Small intestine (tissue), 7 donors: Measurements from ENCODE around the gene PREB. TPM values are rescaled to one million over a fixed set of nuclear protein-coding genes. Genes with fewer than 3 reads are reported as not detected.
"Not testable (repeated sequence)": the region's sequence is repeated elsewhere in the genome, so short reads cannot be mapped to it uniquely, and the experiment has no call there.

Experiments
- DNase-seq, 2 donors: peaks; one replicate each; pipeline versions ENCODE4 v3.0.0 to v3.0.0-alpha.2; 2013
- FAIRE-seq: peaks from 2 replicates; lab custom pipeline; 2012; peaks lifted over from hg19 to GRCh38; lab: Jason Lieb, UNC
- H3K27ac ChIP-seq, 3 donors: one replicate each; pipeline ENCODE4 v1.5.1; 2013; ENCODE audit warnings: low read length in 2 of 3, mild to moderate bottlenecking in 2 of 3, control low read depth in 1 of 3, inconsistent platforms in 1 of 3, low read depth in 1 of 3, moderate library complexity in 1 of 3
- H3K27me3 ChIP-seq, 3 donors: one replicate each; pipeline ENCODE4 v1.6.1; 2013; ENCODE audit warnings: low read length in 3 of 3, inconsistent platforms in 1 of 3; ENCODE audit not compliant: control insufficient read depth in 3 of 3, insufficient read depth in 3 of 3
- H3K36me3 ChIP-seq, 3 donors: one replicate each; pipeline ENCODE4 v1.6.1; 2013; ENCODE audit warnings: low read length in 3 of 3, inconsistent platforms in 1 of 3, low read depth in 1 of 3, mild to moderate bottlenecking in 1 of 3, moderate library complexity in 1 of 3; ENCODE audit not compliant: control insufficient read depth in 3 of 3, insufficient read depth in 2 of 3
- H3K4me1 ChIP-seq, 3 donors: one replicate each; pipeline ENCODE4 v1.6.1; 2013; ENCODE audit warnings: low read length in 2 of 3, inconsistent platforms in 1 of 3, low read depth in 1 of 3, mild to moderate bottlenecking in 1 of 3, moderate library complexity in 1 of 3; ENCODE audit not compliant: control insufficient read depth in 3 of 3, insufficient read depth in 2 of 3
- H3K4me3 ChIP-seq, 3 donors: one replicate each; pipeline ENCODE4 v1.5.1; 2013; ENCODE audit warnings: low read length in 3 of 3, control low read depth in 1 of 3, inconsistent platforms in 1 of 3, low read depth in 1 of 3, mild to moderate bottlenecking in 1 of 3, moderate library complexity in 1 of 3
- H3K9me3 ChIP-seq, 2 donors: one replicate each; pipeline ENCODE4 v1.6.1; 2013; ENCODE audit warnings: low read depth in 1 of 2, low read length in 1 of 2; ENCODE audit not compliant: control insufficient read depth in 2 of 2, insufficient read depth in 1 of 2
- WGBS, 3 donors: extraction: QIAGEN DNeasy Blood & Tissue Kit; methylation state at CpG; one replicate each; pipeline ENCODE4 v1.1.7; 2013; 5-methylcytosine and 5-hydroxymethylcytosine counted together
- polyA plus RNA-seq, 4 donors: library from polyadenylated mRNA; stranded (reverse) in 3 of 4; unstranded in 1 of 4; fragments of 200-250 nt in 3 of 4; fragments of 120-200 nt in 1 of 4; gene quantifications; one replicate each; pipeline versions ENCODE4 v1.2.1 to v1.2.3, GENCODE V29; 2013
- donor health status: healthy with polysubstance abuse.
- donor health status: control.
- donor health status: control.
- donor health status: Bipolar disorder and iron deficiency.
- donor health status: healthy.

The PREB gene
- polyA plus RNA-seq, 4 donors = 44.2 to 76.0 (median 50.7) TPM

GRCh38 chr2:27118525-27119329 lies 15.7 kb downstream of the PREB start, which contains the start of gene CGREF1:
TSS of gene CGREF1 (minus strand) at chr2:27119128. CDS start at chr2:27104366, 14,762 bp downstream.
- peaks cover 0 to 35% (median 6%) of the 10 kb centered on the region in 3 donors for H3K27me3 ChIP-seq
- FAIRE-seq (no peak), DNase-seq (peak; percentile 54 to 68)
- H3K4me3 ChIP-seq = peak within 1 kb of the TSS in 2 of 3 donors; percentile 38 to 42
- no peaks in the 10 kb centered on the region for H3K9me3 ChIP-seq
- H3K36me3 ChIP-seq = no peaks in the 10 kb centered on the region
- peaks cover 0 to 10% (median 0%) of the 10 kb centered on the region in 3 donors for H3K4me1 ChIP-seq
- WGBS, 3 donors = 4 to 6% (median 4%) methylated on average over 49 to 84 of the region's 84 CpGs
- H3K27ac ChIP-seq = no peak within 1 kb of the TSS

GRCh38 chr2:27117995-27118524 lies 16.4 kb downstream of the PREB start:
- FAIRE-seq (no peak), DNase-seq (no peak)
- Histone ChIP-seq H3K4me3 (peak overlapping the region in 2 of 3 donors; percentile 38 to 42), H3K27me3 (peaks cover 0 to 34% (median 6%) of the 10 kb centered on the region in 3 donors), H3K9me3 (no peaks in the 10 kb centered on the region), H3K36me3 (no peaks in the 10 kb centered on the region), H3K4me1 (peaks cover 0 to 10% (median 0%) of the 10 kb centered on the region in 3 donors), H3K27ac (no peak overlapping the region)
- WGBS, 3 donors = 29 to 41% (median 40%) methylated on average over 14 of the region's 14 CpGs

- DNase-seq (no peak), FAIRE-seq (no peak)
- H3K9me3 ChIP-seq = no peaks in the 10 kb centered on the region
- H3K4me1 ChIP-seq = peaks cover 0 to 10% (median 0%) of the 10 kb centered on the region in 3 donors
- H3K4me3 ChIP-seq = no peak overlapping the region
- H3K36me3 ChIP-seq = no peaks in the 10 kb centered on the region
- 56 to 64% (median 60%) methylated on average over 2 of the region's 2 CpGs for WGBS, 3 donors
- H3K27me3 ChIP-seq = peaks cover 0 to 23% (median 6%) of the 10 kb centered on the region in 3 donors
- no peak overlapping the region for H3K27ac ChIP-seq
Observed at GRCh38 chr2:27115519-27115918, 18.9 kb downstream of the PREB start.

GRCh38 chr2:27111392-27112078 lies 22.9 kb downstream of the PREB start:
- H3K27ac ChIP-seq, DNase-seq, H3K27me3 ChIP-seq, H3K9me3 ChIP-seq, FAIRE-seq, H3K4me1 ChIP-seq, H3K4me3 ChIP-seq, H3K36me3 ChIP-seq: not testable (repeated sequence)
- WGBS, 3 donors = 91 to 95% (median 92%) methylated on average over 37 to 49 of the region's 49 CpGs

- DNase-seq, H3K27ac ChIP-seq, H3K4me3 ChIP-seq, H3K36me3 ChIP-seq, H3K4me1 ChIP-seq, H3K9me3 ChIP-seq, FAIRE-seq, H3K27me3 ChIP-seq: not testable (repeated sequence)
- 82 to 87% (median 84%) methylated on average over 24 of the region's 24 CpGs for WGBS, 3 donors
Observed at GRCh38 chr2:27110603-27111352, 23.7 kb downstream of the PREB start.

GRCh38 chr2:27109083-27109482 lies 25.4 kb downstream of the PREB start:
- no peak for FAIRE-seq

GRCh38 chr2:27108221-27108620 lies 26.2 kb downstream of the PREB start:
- DNase-seq = no peak
- no peak overlapping the region for H3K27ac ChIP-seq
- H3K27me3 ChIP-seq = no peaks in the 10 kb centered on the region
- no peak overlapping the region for H3K4me3 ChIP-seq
- no peaks in the 10 kb centered on the region for H3K36me3 ChIP-seq
- 76 to 87% (median 77%) methylated on average over 2 of the region's 2 CpGs for WGBS, 3 donors
- no peaks in the 10 kb centered on the region for H3K4me1 ChIP-seq
- FAIRE-seq = no peak
- no peaks in the 10 kb centered on the region for H3K9me3 ChIP-seq

More at GRCh38 chr2:27109083-27109482, 25.4 kb downstream of the PREB start:
- Histone ChIP-seq H3K36me3 (no peaks in the 10 kb centered on the region), H3K9me3 (no peaks in the 10 kb centered on the region), H3K4me1 (no peaks in the 10 kb centered on the region), H3K27ac (no peak overlapping the region), H3K4me3 (no peak overlapping the region), H3K27me3 (no peaks in the 10 kb centered on the region)
- WGBS, 3 donors = 91 to 97% (median 93%) methylated on average over 3 of the region's 3 CpGs
- no peak for DNase-seq

- DNase-seq (no peak), FAIRE-seq (no peak)
- Histone ChIP-seq H3K4me3 (no peak overlapping the region), H3K36me3 (peaks cover 0 to 18% (median 0%) of the 10 kb centered on the region in 3 donors), H3K4me1 (no peaks in the 10 kb centered on the region), H3K27ac (no peak overlapping the region), H3K9me3 (no peaks in the 10 kb centered on the region), H3K27me3 (no peaks in the 10 kb centered on the region)
- WGBS, 3 donors = 65 to 75% (median 69%) methylated on average over 3 of the region's 3 CpGs
Observed at GRCh38 chr2:27105981-27106380, 28.5 kb downstream of the PREB start.
